Measurements from ENCODE around the gene DIP2C.
"Not testable (repeated sequence)": the region's sequence is repeated elsewhere in the genome, so short reads cannot be mapped to it uniquely, and the experiment has no call there.

DIP2C gene

GRCh38 chr10:329361-330099 is 359.9 kb downstream of the DIP2C start:
- peak; percentile 38 for DNase-seq

- no peak for DNase-seq
Measured at GRCh38 chr10:327889-328852, 361.3 kb downstream of the DIP2C start.

GRCh38 chr10:326894-327635 is 362.4 kb downstream of the DIP2C start:
- DNase-seq = no peak

GRCh38 chr10:326350-326749 is 363.1 kb downstream of the DIP2C start:
- DNase-seq = no peak

- no peak for DNase-seq
Measured at GRCh38 chr10:325282-325681, 364.2 kb downstream of the DIP2C start.

GRCh38 chr10:324593-324992 is 364.9 kb downstream of the DIP2C start:
- DNase-seq = peak; percentile 27

- DNase-seq = peak; percentile 62
Measured at GRCh38 chr10:323651-324293, 365.7 kb downstream of the DIP2C start.

GRCh38 chr10:323046-323445 is 366.4 kb downstream of the DIP2C start:
- not testable (repeated sequence) for DNase-seq

- DNase-seq = no peak
Measured at GRCh38 chr10:320771-321170, 368.7 kb downstream of the DIP2C start.

GRCh38 chr10:317926-318325 is 371.5 kb downstream of the DIP2C start:
- DNase-seq = no peak

GRCh38 chr10:317271-317769 is 372.1 kb downstream of the DIP2C start:
- peak; percentile 12 for DNase-seq

GRCh38 chr10:316390-316789 is 373.1 kb downstream of the DIP2C start:
- DNase-seq = no peak

- no peak for DNase-seq
Measured at GRCh38 chr10:314871-315270, 374.6 kb downstream of the DIP2C start.

- DNase-seq = no peak
Measured at GRCh38 chr10:314381-314780, 375.1 kb downstream of the DIP2C start.

- DNase-seq = no peak
Measured at GRCh38 chr10:311901-312665, 377.4 kb downstream of the DIP2C start.

GRCh38 chr10:310976-311639 is 378.4 kb downstream of the DIP2C start:
- no peak for DNase-seq

- DNase-seq = no peak
Measured at GRCh38 chr10:310371-310770, 379.1 kb downstream of the DIP2C start.

- DNase-seq = no peak
Measured at GRCh38 chr10:308572-309085, 380.8 kb downstream of the DIP2C start.

- DNase-seq = no peak
Measured at GRCh38 chr10:308101-308500, 381.4 kb downstream of the DIP2C start.

GRCh38 chr10:307659-308058 is 381.8 kb downstream of the DIP2C start:
- DNase-seq = no peak

GRCh38 chr10:306675-307185 is 382.7 kb downstream of the DIP2C start:
- DNase-seq = no peak
